HG03039 (cell line): ENCODE results near the gene TMEM182.

ENCODE experiments used
- ATAC-seq: cut with Tn5 transposase; IDR thresholded peaks from one replicate; pipeline ENCODE4 v1.9.1; 2021; ENCODE audit warnings: mild to moderate bottlenecking, moderate library complexity; ENCODE audit not compliant: unreplicated experiment

The TMEM182 gene

GRCh38 chr2:102798181-102798580, 36.4 kb downstream of the TMEM182 start:
- ATAC-seq = no peak

DNA sequence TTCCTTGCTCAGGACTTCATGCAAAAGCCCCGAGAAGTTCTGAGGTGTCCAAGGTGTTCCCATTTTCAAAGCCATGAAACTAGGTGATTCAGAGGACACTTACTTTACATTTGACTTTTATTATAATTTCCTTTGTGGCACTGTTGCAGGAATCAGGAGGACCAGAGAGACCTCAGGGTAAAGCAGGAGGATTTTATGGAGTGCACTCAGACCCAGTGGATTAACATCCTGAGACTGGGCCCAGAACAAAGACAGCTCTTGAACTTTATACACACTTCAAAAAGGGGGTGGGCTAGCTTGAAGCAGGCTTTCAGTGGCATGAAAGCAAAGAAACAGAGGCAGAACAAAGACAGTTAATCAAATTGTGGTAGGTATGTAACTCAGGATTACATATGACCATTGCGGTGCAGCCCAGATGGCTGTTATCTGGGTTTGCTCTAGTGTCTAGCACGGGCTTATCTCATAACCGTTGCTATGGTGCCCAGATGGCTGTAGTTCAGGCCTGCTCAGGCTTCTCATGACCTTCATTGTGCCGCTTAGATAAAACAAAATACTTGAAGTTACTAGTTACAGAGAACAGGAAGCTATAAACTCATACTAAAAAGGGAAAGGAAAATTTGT, 39.4 kb downstream of the TMEM182 start:
- ATAC-seq = no peak

- ATAC-seq = no peak
These were observed 40.2 kb downstream of the TMEM182 start for GRCh38 chr2:102801858-102802699.

DNA sequence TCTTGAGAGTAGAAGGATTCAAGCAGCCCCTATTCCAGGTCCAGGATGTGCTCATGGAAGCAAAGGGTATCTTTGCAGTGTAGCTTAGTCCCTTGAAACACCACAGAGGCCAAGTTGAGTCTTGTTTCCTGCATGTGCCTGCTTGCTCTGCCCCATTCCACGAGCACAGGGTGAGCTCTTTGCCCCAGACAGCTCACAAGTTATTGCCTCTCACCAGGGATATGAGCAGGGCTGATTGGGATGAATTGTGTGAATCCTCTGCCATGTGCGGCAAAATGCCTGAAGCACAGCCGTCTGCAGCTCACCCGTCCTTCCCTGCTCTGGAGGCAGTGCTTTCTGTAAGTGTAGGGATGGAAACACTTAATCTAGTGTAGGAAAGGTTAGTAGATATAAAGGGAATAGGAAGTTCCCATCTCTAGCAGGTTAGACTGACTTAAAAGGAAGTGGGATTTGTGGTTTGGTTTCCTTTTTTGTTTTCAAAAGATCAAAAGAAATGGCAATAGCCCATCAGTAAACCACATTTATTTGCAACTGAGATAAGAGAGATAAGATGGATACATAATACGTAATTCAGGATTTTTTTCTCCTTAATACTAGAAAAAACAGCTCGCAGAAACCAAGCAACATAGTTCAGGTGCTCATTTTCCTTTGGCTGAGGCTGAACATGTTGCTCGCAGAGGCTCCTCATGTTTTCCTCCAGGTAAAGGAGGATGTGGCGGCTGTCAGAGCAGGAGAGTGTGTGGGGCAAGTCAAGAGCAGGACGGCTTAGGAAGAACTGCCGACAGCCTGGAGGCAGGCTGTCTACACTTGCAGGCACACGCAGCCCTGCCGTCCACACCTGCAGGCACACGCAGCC, 41.4 kb downstream of the TMEM182 start:
- ATAC-seq = no peak

GRCh38 chr2:102803897-102804217, 42.0 kb downstream of the TMEM182 start:
- no peak for ATAC-seq

DNA sequence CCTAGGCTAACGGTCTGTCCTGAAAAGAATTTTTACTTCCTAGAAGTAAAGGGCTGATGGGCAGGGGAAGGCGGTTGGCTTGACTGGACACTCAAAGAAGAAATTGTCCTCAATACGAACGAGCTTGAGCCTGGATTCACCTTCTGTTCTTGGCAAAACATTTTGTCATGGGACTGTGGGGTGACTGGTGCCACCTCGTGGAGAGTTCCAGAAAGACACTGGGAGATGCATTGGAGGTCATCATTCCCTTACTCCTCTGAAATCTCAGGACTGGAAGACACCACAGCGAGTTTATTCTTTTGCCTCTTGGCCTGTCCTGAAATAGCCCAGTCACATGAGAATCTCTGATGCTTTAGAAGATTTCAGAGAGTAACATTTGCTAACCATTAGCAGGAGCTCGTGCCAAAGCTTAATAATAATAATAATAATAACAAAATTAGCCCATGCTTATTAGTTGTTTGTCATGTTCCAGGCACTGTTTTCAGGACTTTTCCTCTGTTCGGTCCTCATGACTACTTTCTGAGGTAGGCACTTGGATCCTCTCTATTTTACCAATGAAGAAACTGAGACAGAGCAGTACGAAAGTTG, 44.5 kb downstream of the TMEM182 start:
- peak; percentile 94 for ATAC-seq

- no peak for ATAC-seq
These were observed 47.7 kb downstream of the TMEM182 start for GRCh38 chr2:102809291-102810189.

DNA sequence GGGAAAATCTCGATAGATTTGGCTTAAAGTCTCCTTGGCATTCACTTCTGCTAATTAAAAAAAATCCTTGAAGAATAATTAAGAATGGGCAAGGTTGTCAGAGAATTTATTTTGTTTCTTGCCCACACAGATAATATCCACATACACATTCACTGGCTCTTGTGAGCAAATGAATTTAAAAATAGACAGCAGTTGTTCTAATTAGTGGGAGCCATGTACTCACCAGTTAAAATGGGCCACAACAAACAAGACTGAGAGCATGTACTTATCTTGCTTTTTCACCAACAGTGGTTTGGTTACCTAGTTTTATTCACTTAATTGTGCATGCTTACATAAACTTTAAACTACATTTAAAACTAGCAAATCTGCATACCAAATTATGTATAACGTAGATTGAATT, 53.5 kb downstream of the TMEM182 start:
- ATAC-seq = no peak

GRCh38 chr2:102826904-102827303, 65.1 kb downstream of the TMEM182 start:
- no peak for ATAC-seq

GRCh38 chr2:102832789-102833188, 71.0 kb downstream of the TMEM182 start:
- ATAC-seq = no peak

- no peak for ATAC-seq
These were observed 72.9 kb downstream of the TMEM182 start for GRCh38 chr2:102834523-102835273.

DNA sequence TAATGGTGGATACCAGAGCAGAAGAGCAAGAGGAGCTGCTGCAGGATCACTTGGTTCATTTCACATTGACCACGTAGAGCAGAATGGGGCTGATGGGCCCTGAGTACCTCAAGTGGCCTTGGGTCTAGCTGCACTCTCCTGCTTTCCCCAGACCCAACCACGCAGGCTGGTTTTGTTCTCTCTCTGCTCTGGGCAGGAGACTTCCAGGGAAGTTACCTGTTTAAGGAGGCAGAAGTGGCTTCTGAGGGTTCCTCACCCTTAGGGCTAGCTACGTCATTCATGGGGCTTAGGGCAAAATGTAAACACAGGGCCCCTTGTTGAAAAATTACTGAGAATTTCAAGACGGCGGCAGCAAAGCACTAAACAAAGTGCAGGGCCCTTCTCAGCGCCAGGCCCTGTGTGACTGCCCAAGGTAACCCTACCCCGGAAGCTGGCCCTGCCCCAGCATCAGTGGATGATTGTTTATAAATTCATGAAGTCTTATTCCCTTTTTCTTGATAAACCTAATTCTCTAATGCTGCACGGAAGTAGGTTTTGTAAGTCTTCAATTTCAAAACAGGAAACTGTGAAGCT, 75.9 kb downstream of the TMEM182 start:
- ATAC-seq = no peak

DNA sequence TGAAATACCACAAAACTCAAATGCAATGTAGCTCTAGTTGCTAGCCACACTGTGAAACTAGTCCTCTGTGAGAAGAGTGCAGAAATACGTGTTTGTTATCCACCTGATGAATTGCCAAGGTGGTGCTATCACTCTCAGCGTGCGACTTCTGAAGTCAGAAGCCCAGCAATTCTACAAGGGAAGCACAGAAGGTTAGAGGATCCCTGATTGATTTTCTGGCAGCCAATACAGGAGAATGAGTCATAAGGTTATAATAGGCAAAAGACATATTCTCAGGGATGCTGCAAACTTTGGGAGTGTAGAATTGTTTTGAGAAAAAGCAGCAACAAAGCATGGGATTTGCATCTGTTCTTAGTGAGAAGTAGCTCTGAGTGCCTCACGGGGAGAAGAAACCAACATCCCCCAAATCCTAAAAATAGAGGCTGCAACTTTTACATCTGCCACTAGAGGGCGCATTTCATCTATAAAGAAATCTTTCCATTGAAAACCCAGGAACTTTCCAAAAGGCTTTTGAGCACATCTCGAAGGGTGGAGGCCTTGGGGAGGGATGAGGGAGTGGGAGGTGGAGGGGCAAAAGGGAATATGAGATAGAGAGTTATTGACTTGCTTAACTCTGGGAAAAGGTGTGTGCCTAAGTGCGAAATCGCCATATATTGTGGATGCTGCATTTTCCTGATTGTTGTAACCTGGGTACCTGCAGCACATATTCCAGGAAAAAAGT, 78.0 kb downstream of the TMEM182 start:
- ATAC-seq = no peak

GRCh38 chr2:102841107-102841840, 79.4 kb downstream of the TMEM182 start:
- ATAC-seq = peak; percentile 67

DNA sequence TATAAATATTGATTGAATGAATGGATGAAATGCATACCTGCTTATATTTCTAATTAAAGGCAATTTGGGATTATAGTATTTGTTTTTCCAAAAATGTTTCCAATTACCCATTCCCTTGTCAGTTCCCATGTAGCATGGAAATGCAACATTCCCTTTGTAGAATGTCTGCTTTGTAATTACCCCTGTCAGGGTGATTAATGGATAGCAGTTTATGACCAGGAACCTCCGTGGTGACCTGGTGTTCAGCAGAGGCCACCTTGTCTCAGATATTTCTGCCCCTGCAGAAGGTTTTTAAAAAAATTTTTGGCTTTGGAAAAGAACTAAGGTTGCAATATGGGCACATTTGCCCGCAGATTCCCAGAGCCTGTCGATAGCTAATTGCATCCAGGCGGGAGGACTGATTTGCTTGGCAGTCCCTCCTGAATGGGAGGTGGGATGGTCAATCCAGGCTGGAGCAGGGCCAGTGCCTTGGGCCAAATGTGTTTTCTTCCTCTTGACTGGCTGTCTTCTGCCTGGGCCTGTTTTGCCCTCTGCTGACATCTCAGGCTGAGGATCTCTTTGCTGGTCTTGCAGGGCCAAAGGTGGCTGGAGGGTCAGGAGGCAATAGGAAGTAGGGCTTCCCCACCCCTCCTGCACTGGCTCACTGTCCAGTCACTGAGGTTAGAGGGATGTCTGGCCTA, 82.1 kb downstream of the TMEM182 start:
- ATAC-seq = no peak

GRCh38 chr2:102844911-102845310, 83.1 kb downstream of the TMEM182 start:
- ATAC-seq = no peak

DNA sequence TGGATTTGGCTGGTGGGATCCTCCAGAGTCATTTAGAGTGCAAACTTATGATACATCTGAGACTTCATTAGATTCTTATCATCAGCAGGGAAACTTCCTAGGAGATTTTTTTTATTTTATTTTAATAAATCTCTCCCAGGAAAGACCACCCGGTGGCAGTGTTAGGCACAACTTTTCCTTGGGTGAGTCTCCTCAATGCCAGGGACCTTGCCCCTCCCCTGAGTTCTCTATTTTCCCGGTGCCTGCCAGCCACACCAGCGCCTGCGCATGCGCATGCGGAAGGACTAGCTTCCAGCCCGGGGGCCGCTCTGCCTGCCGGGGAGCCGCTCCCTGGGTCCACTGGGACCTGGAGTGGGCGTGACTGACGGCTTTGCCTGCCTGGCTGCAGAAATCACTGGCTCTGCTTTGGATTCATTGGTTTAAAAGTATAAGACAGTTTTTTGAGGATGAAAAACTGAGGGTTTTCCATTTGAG, 86.6 kb downstream of the TMEM182 start:
- ATAC-seq = no peak
